HCT116 (cell line): Measurements from ENCODE around the gene PPDPF. TPM values are rescaled to one million over a fixed set of nuclear protein-coding genes. Genes with fewer than 3 reads are reported as not detected.

Experiments
- ATAC-seq: fragments of 200-7000 bp; cut with Tn5 transposase; 2 replicates; pipeline ENCODE4 v1.9.1; 2020; ENCODE audit warnings: mild to moderate bottlenecking, moderate library complexity
- BruUV-seq: library from RNA; stranded (reverse); fragments of 400-500 nt; replicated peaks from 2 replicates; lab custom pipeline; 2021; lab: Mats Ljungman, UMichigan
- CTCF ChIA-PET: fragments of 300-600 bp; sonication (Branson Sonifier 250); formaldehyde crosslinking; loops from one replicate; lab custom pipeline; 2021; ENCODE audit warnings: antibody characterized with exemption; lab: Charles Lee
- POLR2A ChIA-PET: fragments of 300-600, 350-600 bp; sonication (Branson Sonifier 250); formaldehyde crosslinking; loops from one replicate; lab custom pipeline; 2021; ENCODE audit warnings: antibody characterized with exemption; lab: Charles Lee
- RAD21 ChIA-PET, 2 experiments: fragments of 300-600 bp; sonication (Branson Sonifier 250); formaldehyde crosslinking; loops; one replicate each; lab custom pipeline; 2023; ENCODE audit warnings: low total read pairs in 2 of 2; ENCODE audit not compliant: uncharacterized antibody in 2 of 2, unreplicated experiment in 2 of 2, low non-redundant PET in 1 of 2; lab: Charles Lee
- DNase-seq: peaks from one replicate; pipeline ENCODE4 v3.0.0-alpha.2; 2010; ENCODE audit warnings: low read depth, low spot score
- H2AFZ ChIP-seq: fragments of 200-600 bp; shearing (Covaris generic), sonication (generic); 2 replicates; pipeline ENCODE4 v1.6.1; 2017; ENCODE audit warnings: low read depth, mixed run types, mixed read lengths, antibody characterized with exemption, low read length; ENCODE audit not compliant: poor library complexity, severe bottlenecking
- H3K27ac ChIP-seq: 2 replicates; pipeline ENCODE4 v1.5.1; 2012; ENCODE audit warnings: low read depth, low read length
- H3K27me3 ChIP-seq: fragments of 200-600 bp; sonication (generic); 2 replicates; pipeline ENCODE4 v1.6.1; 2016; ENCODE audit warnings: mixed run types, low read length, mixed read lengths; ENCODE audit not compliant: insufficient read depth
- H3K36me3 ChIP-seq, 2 experiments: fragments of 200-500 bp in 1 of 2; fragments of 200-600 bp in 1 of 2; sonication (Bioruptor generic) in 1 of 2; sonication (generic) in 1 of 2; 2 replicates each; pipeline versions ENCODE4 v1.5.1 to v1.6.1; 2014 to 2016; ENCODE audit warnings: low read length in 2 of 2, inconsistent platforms in 1 of 2, mixed read lengths in 1 of 2, mixed run types in 1 of 2; ENCODE audit not compliant: insufficient read depth in 2 of 2, control insufficient read depth in 1 of 2
- H3K4me1 ChIP-seq, 2 experiments: fragments of 200-600 bp in 1 of 2; sonication (generic) in 1 of 2; 2 replicates each; pipeline versions ENCODE4 v1.5.1 to v1.6.1; 2012 to 2017; ENCODE audit warnings: low read length in 2 of 2, inconsistent platforms in 1 of 2, mild to moderate bottlenecking in 1 of 2, mixed read lengths in 1 of 2, mixed run types in 1 of 2, moderate library complexity in 1 of 2; ENCODE audit not compliant: insufficient read depth in 2 of 2, control insufficient read depth in 1 of 2
- H3K4me2 ChIP-seq: fragments of 200-600 bp; sonication (generic); 2 replicates; pipeline ENCODE4 v1.6.1; 2017; ENCODE audit warnings: mixed run types, low read length, mixed read lengths
- H3K4me3 ChIP-seq, 2 experiments: fragments of 200-600 bp in 1 of 2; sonication (generic) in 1 of 2; replicated peaks in 1 of 2; 2 replicates each; pipeline ENCODE4 v1.5.1; 2011 to 2016; ENCODE audit warnings: low read length in 2 of 2, control low read depth in 1 of 2, low read depth in 1 of 2, mild to moderate bottlenecking in 1 of 2, mixed read lengths in 1 of 2, mixed run types in 1 of 2
- H3K79me2 ChIP-seq: fragments of 200-600 bp; sonication (generic); 2 replicates; pipeline ENCODE4 v1.6.1; 2017; ENCODE audit warnings: mild to moderate bottlenecking, mixed run types, low read length, moderate library complexity, mixed read lengths; ENCODE audit not compliant: insufficient read depth
- H3K9ac ChIP-seq: fragments of 200-600 bp; sonication (generic); 2 replicates; pipeline ENCODE4 v1.6.1; 2016; ENCODE audit warnings: low read length, mixed read lengths
- H3K9me2 ChIP-seq: fragments of 200-600 bp; sonication (generic), shearing (Covaris generic); 2 replicates; pipeline ENCODE4 v1.6.1; 2017; ENCODE audit warnings: mixed run types, mild to moderate bottlenecking, moderate library complexity; ENCODE audit not compliant: insufficient read depth
- H3K9me3 ChIP-seq, 2 experiments: fragments of 200-500 bp in 1 of 2; fragments of 200-600 bp in 1 of 2; sonication (Bioruptor generic) in 1 of 2; sonication (generic) in 1 of 2; 2 replicates each; pipeline ENCODE4 v1.6.1; 2014 to 2017; ENCODE audit warnings: low read length in 2 of 2, mixed read lengths in 2 of 2, inconsistent platforms in 1 of 2, low read depth in 1 of 2, mild to moderate bottlenecking in 1 of 2, mixed run types in 1 of 2, moderate library complexity in 1 of 2; ENCODE audit not compliant: control insufficient read depth in 1 of 2, insufficient read depth in 1 of 2
- H4K20me1 ChIP-seq: fragments of 200-600 bp; sonication (generic), shearing (Covaris generic); 2 replicates; pipeline ENCODE4 v1.6.1; 2017; ENCODE audit warnings: mixed run types, mild to moderate bottlenecking, moderate library complexity; ENCODE audit not compliant: insufficient read depth
- ATF3 ChIP-seq: IDR thresholded peaks from 2 replicates; pipeline ENCODE4 v1.6.1; 2012
- CBX3 ChIP-seq: IDR thresholded peaks from 2 replicates; pipeline ENCODE4 v1.6.1; 2012; ENCODE audit warnings: low read depth
- CEBPB ChIP-seq: IDR thresholded peaks from 2 replicates; pipeline ENCODE4 v1.6.1; 2012; ENCODE audit warnings: low read depth
- EGR1 ChIP-seq: IDR thresholded peaks from 2 replicates; pipeline ENCODE4 v1.6.1; 2012; ENCODE audit warnings: low read depth
- EZH2phosphoT487 ChIP-seq: fragments of 200-600 bp; IDR thresholded peaks from 2 replicates; pipeline ENCODE4 v1.6.1; 2018; ENCODE audit warnings: antibody characterized with exemption, borderline replicate concordance
- FOSL1 ChIP-seq: IDR thresholded peaks from 2 replicates; pipeline ENCODE4 v1.6.1; 2012; ENCODE audit warnings: low read depth
- JUND ChIP-seq: IDR thresholded peaks from 2 replicates; pipeline ENCODE4 v1.6.1; 2012
- POLR2AphosphoS5 ChIP-seq: IDR thresholded peaks from 2 replicates; pipeline ENCODE4 v1.6.1; 2011; ENCODE audit warnings: mild to moderate bottlenecking, low read depth, low read length, moderate library complexity
- RAD21 ChIP-seq: IDR thresholded peaks from 2 replicates; pipeline ENCODE4 v1.6.1; 2012; ENCODE audit warnings: low read depth, mild to moderate bottlenecking
- SP1 ChIP-seq: IDR thresholded peaks from 2 replicates; pipeline ENCODE4 v1.6.1; 2012; ENCODE audit warnings: low read depth
- SRF ChIP-seq: IDR thresholded peaks from 2 replicates; pipeline ENCODE4 v1.6.1; 2012; ENCODE audit warnings: low read depth
- TCF7L2 ChIP-seq: IDR thresholded peaks from 2 replicates; pipeline ENCODE4 v1.7.0; 2011; ENCODE audit warnings: borderline replicate concordance, inconsistent platforms; ENCODE audit not compliant: insufficient read depth, insufficient read length; ENCODE audit errors: extremely low read depth
- YY1 ChIP-seq: IDR thresholded peaks from 2 replicates; pipeline ENCODE4 v1.6.1; 2011; ENCODE audit warnings: low read length, low read depth, moderate library complexity, mild to moderate bottlenecking; ENCODE audit not compliant: insufficient replicate concordance; ENCODE audit errors: extremely low read depth
- ZBTB33 ChIP-seq: IDR thresholded peaks from 2 replicates; pipeline ENCODE4 v1.6.1; 2011; ENCODE audit warnings: mild to moderate bottlenecking, low read length, moderate library complexity; ENCODE audit not compliant: insufficient replicate concordance; ENCODE audit errors: extremely low read depth
- ZFX ChIP-seq: fragments of 450-650 bp; IDR thresholded peaks from 2 replicates; pipeline ENCODE4 v1.6.1; 2017
- ZNF274 ChIP-seq: fragments of 200-500 bp; sonication (Bioruptor generic); IDR thresholded peaks from 2 replicates; pipeline ENCODE4 v1.6.1; 2014; ENCODE audit warnings: mild to moderate bottlenecking, low read depth, low read length, inconsistent platforms
- intact Hi-C: fragments of 100-400 bp; cut with micrococcal nuclease; formaldehyde crosslinking; loops from 2 replicates; pipeline ENCODE4 v1.10.0; 2022
- total RNA-seq: library from RNA; stranded (reverse); gene quantifications from one replicate; pipeline ENCODE4 v1.2.1, GENCODE V29; 2021; ENCODE audit not compliant: unreplicated experiment
- TF ChIP-seq, protein P1 (sequence below): IDR thresholded peaks from 2 replicates; pipeline ENCODE4 v1.6.1; 2012; ENCODE audit warnings: low read depth

The PPDPF gene
- total RNA-seq, 1 experiment from 2014 or later: 346 TPM

GRCh38 chr20:63568986-63569949, 48.7 kb downstream of the PPDPF start:
- H3K27me3 ChIP-seq: no peaks in the 10 kb centered on the region
- no peak overlapping the region for H3K4me3 ChIP-seq
- DNase-seq: no peak
- no peak for ATAC-seq
- H4K20me1 ChIP-seq: no peaks in the 10 kb centered on the region
- H3K4me2 ChIP-seq: no peak overlapping the region
- TF ChIP-seq EZH2phosphoT487: no peak
- TF ChIP-seq FOSL1: no peak
- TF ChIP-seq RAD21: no peak
- TF ChIP-seq SP1: no peak
- no peak for TF ChIP-seq ZFX
- no peak for TF ChIP-seq ZNF274
- no peak for TF ChIP-seq YY1
- TF ChIP-seq CBX3: no peak
- no peak for TF ChIP-seq JUND
- TF ChIP-seq, protein P1, sequence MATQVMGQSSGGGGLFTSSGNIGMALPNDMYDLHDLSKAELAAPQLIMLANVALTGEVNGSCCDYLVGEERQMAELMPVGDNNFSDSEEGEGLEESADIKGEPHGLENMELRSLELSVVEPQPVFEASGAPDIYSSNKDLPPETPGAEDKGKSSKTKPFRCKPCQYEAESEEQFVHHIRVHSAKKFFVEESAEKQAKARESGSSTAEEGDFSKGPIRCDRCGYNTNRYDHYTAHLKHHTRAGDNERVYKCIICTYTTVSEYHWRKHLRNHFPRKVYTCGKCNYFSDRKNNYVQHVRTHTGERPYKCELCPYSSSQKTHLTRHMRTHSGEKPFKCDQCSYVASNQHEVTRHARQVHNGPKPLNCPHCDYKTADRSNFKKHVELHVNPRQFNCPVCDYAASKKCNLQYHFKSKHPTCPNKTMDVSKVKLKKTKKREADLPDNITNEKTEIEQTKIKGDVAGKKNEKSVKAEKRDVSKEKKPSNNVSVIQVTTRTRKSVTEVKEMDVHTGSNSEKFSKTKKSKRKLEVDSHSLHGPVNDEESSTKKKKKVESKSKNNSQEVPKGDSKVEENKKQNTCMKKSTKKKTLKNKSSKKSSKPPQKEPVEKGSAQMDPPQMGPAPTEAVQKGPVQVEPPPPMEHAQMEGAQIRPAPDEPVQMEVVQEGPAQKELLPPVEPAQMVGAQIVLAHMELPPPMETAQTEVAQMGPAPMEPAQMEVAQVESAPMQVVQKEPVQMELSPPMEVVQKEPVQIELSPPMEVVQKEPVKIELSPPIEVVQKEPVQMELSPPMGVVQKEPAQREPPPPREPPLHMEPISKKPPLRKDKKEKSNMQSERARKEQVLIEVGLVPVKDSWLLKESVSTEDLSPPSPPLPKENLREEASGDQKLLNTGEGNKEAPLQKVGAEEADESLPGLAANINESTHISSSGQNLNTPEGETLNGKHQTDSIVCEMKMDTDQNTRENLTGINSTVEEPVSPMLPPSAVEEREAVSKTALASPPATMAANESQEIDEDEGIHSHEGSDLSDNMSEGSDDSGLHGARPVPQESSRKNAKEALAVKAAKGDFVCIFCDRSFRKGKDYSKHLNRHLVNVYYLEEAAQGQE: no peak
- TF ChIP-seq POLR2AphosphoS5: no peak
- no peak for TF ChIP-seq SRF
- no peak for TF ChIP-seq ATF3
- TF ChIP-seq TCF7L2: no peak
- no peak for TF ChIP-seq EGR1
- TF ChIP-seq CEBPB: no peak
- TF ChIP-seq ZBTB33: no peak
- POLR2A ChIA-PET: interaction anchor here (0.6 kb wide), 1 partner anchor 331 kb away, joined by 3 read pairs; no protein-coding TSS in a partner anchor
- H2AFZ ChIP-seq: no peak overlapping the region
- BruUV-seq: no TSS peak
- H3K4me1 ChIP-seq: peaks cover 2 to 10% of the 10 kb centered on the region in 2 experiments
- H3K9ac ChIP-seq: no peak overlapping the region
- no peaks in the 10 kb centered on the region for H3K36me3 ChIP-seq
- H3K27ac ChIP-seq: no peak overlapping the region
- intact Hi-C loops: no loop called here
- H3K9me3 ChIP-seq: no peaks in the 10 kb centered on the region
- CTCF ChIA-PET: no interaction called here
- no peaks in the 10 kb centered on the region for H3K9me2 ChIP-seq
- RAD21 ChIA-PET: no interaction called here
- H3K79me2 ChIP-seq: peaks cover 4% of the 10 kb centered on the region; the same call in 1 of the 2 replicates
